HEK293 (cell line): ENCODE data around the gene TMC4.

Experiments used
- GLI2 ChIP-seq: fragments of 450-650 bp; formaldehyde crosslinking; IDR thresholded peaks from 2 replicates; pipeline ENCODE4; 2017; ENCODE audit warnings: missing biosample characterization, missing genetic modification characterization, low read depth, borderline replicate concordance
- HOXC10 ChIP-seq: sonication (generic); formaldehyde crosslinking; IDR thresholded peaks from 2 replicates; pipeline ENCODE4 v1.8.1; 2023; ENCODE audit warnings: mild to moderate bottlenecking, missing genetic modification reagents
- KLF1 ChIP-seq: fragments of 450-650 bp; formaldehyde crosslinking; IDR thresholded peaks from 2 replicates; pipeline ENCODE4 v1.5.1; 2016; ENCODE audit warnings: missing biosample characterization, missing genetic modification characterization
- KLF7 ChIP-seq: fragments of 450-650 bp; formaldehyde crosslinking; IDR thresholded peaks from 2 replicates; pipeline ENCODE4 v1.5.1; 2016; ENCODE audit warnings: missing biosample characterization, missing genetic modification characterization, borderline replicate concordance
- MEIS1 ChIP-seq: sonication (generic); formaldehyde crosslinking; IDR thresholded peaks from 2 replicates; pipeline ENCODE4 v1.8.1; 2022; ENCODE audit warnings: missing genetic modification reagents, mild to moderate bottlenecking, borderline replicate concordance
- REPIN1 ChIP-seq: fragments of 450-650 bp; formaldehyde crosslinking; IDR thresholded peaks from 2 replicates; pipeline ENCODE4 v1.5.1; 2017; ENCODE audit warnings: missing biosample characterization, missing genetic modification characterization, low read depth
- SCRT2 ChIP-seq: fragments of 450-650 bp; formaldehyde crosslinking; IDR thresholded peaks from 2 replicates; pipeline ENCODE4 v1.5.1; 2016; ENCODE audit warnings: missing biosample characterization, missing genetic modification characterization
- SP3 ChIP-seq: fragments of 450-650 bp; formaldehyde crosslinking; IDR thresholded peaks from 2 replicates; pipeline ENCODE4 v1.5.1; 2016; ENCODE audit warnings: missing biosample characterization, missing genetic modification characterization
- ZBTB48 ChIP-seq: fragments of 450-650 bp; formaldehyde crosslinking; IDR thresholded peaks from 2 replicates; pipeline ENCODE4 v1.5.1; 2016; ENCODE audit warnings: missing biosample characterization, missing genetic modification characterization
- ZBTB7A ChIP-seq: fragments of 450-650 bp; formaldehyde crosslinking; IDR thresholded peaks from 2 replicates; pipeline ENCODE4 v1.5.1; 2016; ENCODE audit warnings: low read depth, missing biosample characterization, missing genetic modification characterization
- ZNF138 ChIP-seq: fragments of 450-650 bp; formaldehyde crosslinking; IDR thresholded peaks from 2 replicates; pipeline ENCODE4 v1.5.1; 2016; ENCODE audit warnings: missing biosample characterization, missing genetic modification characterization, borderline replicate concordance
- ZNF140 ChIP-seq: fragments of 450-650 bp; formaldehyde crosslinking; IDR thresholded peaks from 2 replicates; pipeline ENCODE4 v1.5.1; 2016; ENCODE audit warnings: missing biosample characterization, missing genetic modification characterization
- ZNF19 ChIP-seq: fragments of 450-650 bp; formaldehyde crosslinking; IDR thresholded peaks from 2 replicates; pipeline ENCODE4; 2016; ENCODE audit warnings: missing biosample characterization, missing genetic modification characterization, low read depth
- ZNF223 ChIP-seq: fragments of 450-650 bp; formaldehyde crosslinking; IDR thresholded peaks from 2 replicates; pipeline ENCODE4 v1.5.1; 2016; ENCODE audit warnings: missing biosample characterization, missing genetic modification characterization
- ZNF274 ChIP-seq, 2 experiments: fragments of 200-500 bp in 1 of 2; fragments of 450-650 bp in 1 of 2; sonication (Bioruptor generic) in 1 of 2; formaldehyde crosslinking in 1 of 2; IDR thresholded peaks; 2 replicates each; pipeline versions ENCODE4 v1.5.1 to v1.6.1; 2014 to 2016; ENCODE audit warnings: borderline replicate concordance in 1 of 2, inconsistent platforms in 1 of 2, low read length in 1 of 2, missing biosample characterization in 1 of 2, missing genetic modification characterization in 1 of 2
- ZNF354C ChIP-seq: fragments of 450-650 bp; formaldehyde crosslinking; IDR thresholded peaks from 2 replicates; pipeline ENCODE4 v1.5.1; 2016; ENCODE audit warnings: missing biosample characterization, missing genetic modification characterization, low read depth, borderline replicate concordance
- ZNF37A ChIP-seq: fragments of 450-650 bp; IDR thresholded peaks from 2 replicates; pipeline ENCODE4 v1.5.1; 2018; ENCODE audit warnings: missing biosample characterization, missing genetic modification characterization
- ZNF501 ChIP-seq: fragments of 450-650 bp; formaldehyde crosslinking; IDR thresholded peaks from 2 replicates; pipeline ENCODE4 v1.5.1; 2016; ENCODE audit warnings: missing biosample characterization, missing genetic modification characterization
- ZNF510 ChIP-seq: fragments of 450-650 bp; formaldehyde crosslinking; IDR thresholded peaks from 2 replicates; pipeline ENCODE4 v1.5.1; 2018; ENCODE audit warnings: mild to moderate bottlenecking, missing genetic modification characterization, missing biosample characterization; ENCODE audit not compliant: insufficient replicate concordance
- ZNF610 ChIP-seq: fragments of 450-650 bp; formaldehyde crosslinking; IDR thresholded peaks from 2 replicates; pipeline ENCODE4 v1.5.1; 2016; ENCODE audit warnings: missing biosample characterization, missing genetic modification characterization, borderline replicate concordance
- ZNF624 ChIP-seq: fragments of 450-650 bp; formaldehyde crosslinking; IDR thresholded peaks from 2 replicates; pipeline ENCODE4 v1.5.1; 2017; ENCODE audit warnings: missing biosample characterization, missing genetic modification characterization
- ZNF670 ChIP-seq: fragments of 450-650 bp; formaldehyde crosslinking; IDR thresholded peaks from 2 replicates; pipeline ENCODE4 v1.5.1; 2016; ENCODE audit warnings: missing biosample characterization, missing genetic modification characterization, low read depth
- ZNF785 ChIP-seq: fragments of 450-650 bp; formaldehyde crosslinking; IDR thresholded peaks from 2 replicates; pipeline ENCODE4 v1.5.1; 2016; ENCODE audit warnings: missing biosample characterization, missing genetic modification characterization
- ZSCAN30 ChIP-seq: fragments of 450-650 bp; IDR thresholded peaks from 2 replicates; pipeline ENCODE4 v1.5.1; 2018; ENCODE audit warnings: missing biosample characterization, mild to moderate bottlenecking, missing genetic modification characterization, moderate library complexity
- TF ChIP-seq, protein P1 (sequence below): fragments of 450-650 bp; formaldehyde crosslinking; IDR thresholded peaks from 2 replicates; pipeline ENCODE4 v1.5.1; 2016; ENCODE audit warnings: missing biosample characterization, missing genetic modification characterization, low read depth
- TF ChIP-seq, protein P2 (sequence below): IDR thresholded peaks from 2 replicates; pipeline ENCODE4 v1.6.1; 2011; ENCODE audit warnings: mild to moderate bottlenecking, low read depth, low read length, borderline replicate concordance
- TF ChIP-seq, protein P3 (sequence below): fragments of 450-650 bp; formaldehyde crosslinking; IDR thresholded peaks from 2 replicates; pipeline ENCODE4 v1.5.1; 2017; ENCODE audit warnings: missing biosample characterization, missing genetic modification characterization
- TF ChIP-seq, protein P4 (sequence below): fragments of 450-650 bp; formaldehyde crosslinking; IDR thresholded peaks from 2 replicates; pipeline ENCODE4 v1.5.1; 2016; ENCODE audit warnings: missing biosample characterization, missing genetic modification characterization
- TF ChIP-seq, protein P5 (sequence below): fragments of 450-650 bp; formaldehyde crosslinking; IDR thresholded peaks from 2 replicates; pipeline ENCODE4 v1.5.1; 2016; ENCODE audit warnings: missing biosample characterization, missing genetic modification characterization

Gene TMC4

DNA sequence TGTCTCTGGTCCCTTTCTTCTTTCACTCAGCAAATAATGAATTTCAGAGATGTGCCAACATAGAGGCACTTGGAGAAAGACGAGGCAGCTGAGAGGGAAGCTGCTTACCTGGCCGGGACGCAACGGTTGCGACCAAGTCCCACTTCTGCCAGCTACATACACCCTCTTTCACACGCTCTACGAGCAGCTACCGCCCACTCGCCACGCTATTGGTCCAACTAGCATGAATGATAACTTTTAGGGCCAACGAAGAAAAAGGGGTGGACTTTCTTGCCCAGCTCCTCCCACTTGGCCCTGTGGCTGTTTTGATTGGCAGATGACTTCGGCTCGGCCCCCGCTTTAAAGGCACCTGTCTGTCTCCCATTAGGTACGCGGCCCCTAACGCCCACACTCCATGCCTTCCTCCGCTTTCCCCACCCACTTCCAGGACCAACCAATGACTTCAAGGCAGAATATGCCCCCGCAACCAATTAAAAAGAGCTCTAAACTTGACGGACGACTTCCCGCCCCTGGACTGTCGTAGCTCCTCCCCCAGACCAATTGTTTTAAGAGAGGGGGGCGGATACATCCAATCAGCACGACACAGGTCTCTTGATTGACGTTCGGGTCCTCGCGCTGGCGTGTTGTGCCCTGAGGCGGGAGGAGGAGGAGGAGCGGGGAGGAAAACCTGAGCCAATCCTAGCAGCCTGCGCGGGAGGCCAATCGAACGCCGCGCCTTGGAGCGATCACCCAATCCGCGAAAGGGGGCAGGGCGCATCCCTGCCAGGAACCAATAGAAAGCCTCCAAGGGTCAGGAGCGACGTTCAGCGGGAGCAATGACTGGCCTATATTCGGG is 35.9 kb downstream of the TMC4 start (continued):
- TF ChIP-seq ZNF354C = no peak
- TF ChIP-seq ZNF140 = no peak
- TF ChIP-seq SP3 = peak; percentile 95
- TF ChIP-seq ZBTB48 = peak; percentile 51; the same call in 1 of the 2 replicates
- no peak for TF ChIP-seq REPIN1 (tag by site-specific recombination)
- TF ChIP-seq ZNF510 = no peak
- no peak for TF ChIP-seq GLI2 (tag by site-specific recombination)
- TF ChIP-seq ZNF19 (tag by site-specific recombination) = no peak
- TF ChIP-seq, protein P1, sequence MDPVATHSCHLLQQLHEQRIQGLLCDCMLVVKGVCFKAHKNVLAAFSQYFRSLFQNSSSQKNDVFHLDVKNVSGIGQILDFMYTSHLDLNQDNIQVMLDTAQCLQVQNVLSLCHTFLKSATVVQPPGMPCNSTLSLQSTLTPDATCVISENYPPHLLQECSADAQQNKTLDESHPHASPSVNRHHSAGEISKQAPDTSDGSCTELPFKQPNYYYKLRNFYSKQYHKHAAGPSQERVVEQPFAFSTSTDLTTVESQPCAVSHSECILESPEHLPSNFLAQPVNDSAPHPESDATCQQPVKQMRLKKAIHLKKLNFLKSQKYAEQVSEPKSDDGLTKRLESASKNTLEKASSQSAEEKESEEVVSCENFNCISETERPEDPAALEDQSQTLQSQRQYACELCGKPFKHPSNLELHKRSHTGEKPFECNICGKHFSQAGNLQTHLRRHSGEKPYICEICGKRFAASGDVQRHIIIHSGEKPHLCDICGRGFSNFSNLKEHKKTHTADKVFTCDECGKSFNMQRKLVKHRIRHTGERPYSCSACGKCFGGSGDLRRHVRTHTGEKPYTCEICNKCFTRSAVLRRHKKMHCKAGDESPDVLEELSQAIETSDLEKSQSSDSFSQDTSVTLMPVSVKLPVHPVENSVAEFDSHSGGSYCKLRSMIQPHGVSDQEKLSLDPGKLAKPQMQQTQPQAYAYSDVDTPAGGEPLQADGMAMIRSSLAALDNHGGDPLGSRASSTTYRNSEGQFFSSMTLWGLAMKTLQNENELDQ = no peak
- no peak for TF ChIP-seq ZNF274 (IDR thresholded peaks at IDR 0.05; ENCODE audit: low read length)
- TF ChIP-seq ZNF274 (tag by site-specific recombination; IDR thresholded peaks at IDR 0.05; ENCODE audit: borderline replicate concordance) = no peak
- TF ChIP-seq ZNF501 = no peak
- TF ChIP-seq, protein P2, sequence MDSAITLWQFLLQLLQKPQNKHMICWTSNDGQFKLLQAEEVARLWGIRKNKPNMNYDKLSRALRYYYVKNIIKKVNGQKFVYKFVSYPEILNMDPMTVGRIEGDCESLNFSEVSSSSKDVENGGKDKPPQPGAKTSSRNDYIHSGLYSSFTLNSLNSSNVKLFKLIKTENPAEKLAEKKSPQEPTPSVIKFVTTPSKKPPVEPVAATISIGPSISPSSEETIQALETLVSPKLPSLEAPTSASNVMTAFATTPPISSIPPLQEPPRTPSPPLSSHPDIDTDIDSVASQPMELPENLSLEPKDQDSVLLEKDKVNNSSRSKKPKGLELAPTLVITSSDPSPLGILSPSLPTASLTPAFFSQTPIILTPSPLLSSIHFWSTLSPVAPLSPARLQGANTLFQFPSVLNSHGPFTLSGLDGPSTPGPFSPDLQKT = no peak
- TF ChIP-seq KLF7 = no peak
- TF ChIP-seq, protein P3, sequence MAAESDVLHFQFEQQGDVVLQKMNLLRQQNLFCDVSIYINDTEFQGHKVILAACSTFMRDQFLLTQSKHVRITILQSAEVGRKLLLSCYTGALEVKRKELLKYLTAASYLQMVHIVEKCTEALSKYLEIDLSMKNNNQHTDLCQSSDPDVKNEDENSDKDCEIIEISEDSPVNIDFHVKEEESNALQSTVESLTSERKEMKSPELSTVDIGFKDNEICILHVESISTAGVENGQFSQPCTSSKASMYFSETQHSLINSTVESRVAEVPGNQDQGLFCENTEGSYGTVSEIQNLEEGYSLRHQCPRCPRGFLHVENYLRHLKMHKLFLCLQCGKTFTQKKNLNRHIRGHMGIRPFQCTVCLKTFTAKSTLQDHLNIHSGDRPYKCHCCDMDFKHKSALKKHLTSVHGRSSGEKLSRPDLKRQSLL (tag by site-specific recombination) = no peak
- TF ChIP-seq ZBTB7A (tag by site-specific recombination) = no peak
- TF ChIP-seq ZSCAN30 = no peak
- no peak for TF ChIP-seq ZNF610 (tag by site-specific recombination)
- no peak for TF ChIP-seq ZNF624 (tag by site-specific recombination)
- TF ChIP-seq HOXC10 = 0 out of 2 replicates have a peak, but pooled peaks have one; percentile 45
- TF ChIP-seq, protein P4, sequence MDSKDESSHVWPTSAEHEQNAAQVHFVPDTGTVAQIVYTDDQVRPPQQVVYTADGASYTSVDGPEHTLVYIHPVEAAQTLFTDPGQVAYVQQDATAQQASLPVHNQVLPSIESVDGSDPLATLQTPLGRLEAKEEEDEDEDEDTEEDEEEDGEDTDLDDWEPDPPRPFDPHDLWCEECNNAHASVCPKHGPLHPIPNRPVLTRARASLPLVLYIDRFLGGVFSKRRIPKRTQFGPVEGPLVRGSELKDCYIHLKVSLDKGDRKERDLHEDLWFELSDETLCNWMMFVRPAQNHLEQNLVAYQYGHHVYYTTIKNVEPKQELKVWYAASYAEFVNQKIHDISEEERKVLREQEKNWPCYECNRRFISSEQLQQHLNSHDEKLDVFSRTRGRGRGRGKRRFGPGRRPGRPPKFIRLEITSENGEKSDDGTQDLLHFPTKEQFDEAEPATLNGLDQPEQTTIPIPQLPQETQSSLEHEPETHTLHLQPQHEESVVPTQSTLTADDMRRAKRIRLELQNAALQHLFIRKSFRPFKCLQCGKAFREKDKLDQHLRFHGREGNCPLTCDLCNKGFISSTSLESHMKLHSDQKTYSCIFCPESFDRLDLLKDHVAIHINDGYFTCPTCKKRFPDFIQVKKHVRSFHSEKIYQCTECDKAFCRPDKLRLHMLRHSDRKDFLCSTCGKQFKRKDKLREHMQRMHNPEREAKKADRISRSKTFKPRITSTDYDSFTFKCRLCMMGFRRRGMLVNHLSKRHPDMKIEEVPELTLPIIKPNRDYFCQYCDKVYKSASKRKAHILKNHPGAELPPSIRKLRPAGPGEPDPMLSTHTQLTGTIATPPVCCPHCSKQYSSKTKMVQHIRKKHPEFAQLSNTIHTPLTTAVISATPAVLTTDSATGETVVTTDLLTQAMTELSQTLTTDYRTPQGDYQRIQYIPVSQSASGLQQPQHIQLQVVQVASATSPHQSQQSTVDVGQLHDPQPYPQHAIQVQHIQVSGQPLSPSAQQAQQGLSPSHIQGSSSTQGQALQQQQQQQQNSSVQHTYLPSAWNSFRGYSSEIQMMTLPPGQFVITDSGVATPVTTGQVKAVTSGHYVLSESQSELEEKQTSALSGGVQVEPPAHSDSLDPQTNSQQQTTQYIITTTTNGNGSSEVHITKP (tag by site-specific recombination) = peak; percentile 85
- peak; percentile 57; the same call in 1 of the 2 replicates for TF ChIP-seq SCRT2 (tag by site-specific recombination)
- TF ChIP-seq, protein P5, sequence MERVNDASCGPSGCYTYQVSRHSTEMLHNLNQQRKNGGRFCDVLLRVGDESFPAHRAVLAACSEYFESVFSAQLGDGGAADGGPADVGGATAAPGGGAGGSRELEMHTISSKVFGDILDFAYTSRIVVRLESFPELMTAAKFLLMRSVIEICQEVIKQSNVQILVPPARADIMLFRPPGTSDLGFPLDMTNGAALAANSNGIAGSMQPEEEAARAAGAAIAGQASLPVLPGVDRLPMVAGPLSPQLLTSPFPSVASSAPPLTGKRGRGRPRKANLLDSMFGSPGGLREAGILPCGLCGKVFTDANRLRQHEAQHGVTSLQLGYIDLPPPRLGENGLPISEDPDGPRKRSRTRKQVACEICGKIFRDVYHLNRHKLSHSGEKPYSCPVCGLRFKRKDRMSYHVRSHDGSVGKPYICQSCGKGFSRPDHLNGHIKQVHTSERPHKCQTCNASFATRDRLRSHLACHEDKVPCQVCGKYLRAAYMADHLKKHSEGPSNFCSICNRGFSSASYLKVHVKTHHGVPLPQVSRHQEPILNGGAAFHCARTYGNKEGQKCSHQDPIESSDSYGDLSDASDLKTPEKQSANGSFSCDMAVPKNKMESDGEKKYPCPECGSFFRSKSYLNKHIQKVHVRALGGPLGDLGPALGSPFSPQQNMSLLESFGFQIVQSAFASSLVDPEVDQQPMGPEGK (tag by site-specific recombination) = peak; percentile 69
- no peak for TF ChIP-seq ZNF138 (tag by site-specific recombination)
- TF ChIP-seq ZNF670 (tag by site-specific recombination) = no peak
- TF ChIP-seq MEIS1 (CRISPR knock-in tag) = no peak
- TF ChIP-seq KLF1 (tag by site-specific recombination) = peak; percentile 61; the same call in 1 of the 2 replicates
- TF ChIP-seq ZNF37A (tag by site-specific recombination) = no peak
- TF ChIP-seq ZNF785 (tag by site-specific recombination) = no peak
- TF ChIP-seq ZNF223 = no peak
